GM12874 (cell line): ENCODE measurements around the gene APEH.

Experiments used
- TF ChIP-seq, protein P1 (sequence below): IDR thresholded peaks from 2 replicates; pipeline ENCODE4 v1.5.1; 2011; ENCODE audit warnings: low read depth, mild to moderate bottlenecking, control low read depth, low read length, moderate library complexity; ENCODE audit not compliant: insufficient read depth

The APEH gene

GRCh38 chr3:49655731-49656285 is 18.3 kb upstream of the APEH start:
- TF ChIP-seq, protein P1, sequence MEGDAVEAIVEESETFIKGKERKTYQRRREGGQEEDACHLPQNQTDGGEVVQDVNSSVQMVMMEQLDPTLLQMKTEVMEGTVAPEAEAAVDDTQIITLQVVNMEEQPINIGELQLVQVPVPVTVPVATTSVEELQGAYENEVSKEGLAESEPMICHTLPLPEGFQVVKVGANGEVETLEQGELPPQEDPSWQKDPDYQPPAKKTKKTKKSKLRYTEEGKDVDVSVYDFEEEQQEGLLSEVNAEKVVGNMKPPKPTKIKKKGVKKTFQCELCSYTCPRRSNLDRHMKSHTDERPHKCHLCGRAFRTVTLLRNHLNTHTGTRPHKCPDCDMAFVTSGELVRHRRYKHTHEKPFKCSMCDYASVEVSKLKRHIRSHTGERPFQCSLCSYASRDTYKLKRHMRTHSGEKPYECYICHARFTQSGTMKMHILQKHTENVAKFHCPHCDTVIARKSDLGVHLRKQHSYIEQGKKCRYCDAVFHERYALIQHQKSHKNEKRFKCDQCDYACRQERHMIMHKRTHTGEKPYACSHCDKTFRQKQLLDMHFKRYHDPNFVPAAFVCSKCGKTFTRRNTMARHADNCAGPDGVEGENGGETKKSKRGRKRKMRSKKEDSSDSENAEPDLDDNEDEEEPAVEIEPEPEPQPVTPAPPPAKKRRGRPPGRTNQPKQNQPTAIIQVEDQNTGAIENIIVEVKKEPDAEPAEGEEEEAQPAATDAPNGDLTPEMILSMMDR: no peak

- TF ChIP-seq, protein P1: peak; percentile 24; the same call in 1 of the 2 replicates
Observed at GRCh38 chr3:49656541-49657112, 17.5 kb upstream of the APEH start.

DNA sequence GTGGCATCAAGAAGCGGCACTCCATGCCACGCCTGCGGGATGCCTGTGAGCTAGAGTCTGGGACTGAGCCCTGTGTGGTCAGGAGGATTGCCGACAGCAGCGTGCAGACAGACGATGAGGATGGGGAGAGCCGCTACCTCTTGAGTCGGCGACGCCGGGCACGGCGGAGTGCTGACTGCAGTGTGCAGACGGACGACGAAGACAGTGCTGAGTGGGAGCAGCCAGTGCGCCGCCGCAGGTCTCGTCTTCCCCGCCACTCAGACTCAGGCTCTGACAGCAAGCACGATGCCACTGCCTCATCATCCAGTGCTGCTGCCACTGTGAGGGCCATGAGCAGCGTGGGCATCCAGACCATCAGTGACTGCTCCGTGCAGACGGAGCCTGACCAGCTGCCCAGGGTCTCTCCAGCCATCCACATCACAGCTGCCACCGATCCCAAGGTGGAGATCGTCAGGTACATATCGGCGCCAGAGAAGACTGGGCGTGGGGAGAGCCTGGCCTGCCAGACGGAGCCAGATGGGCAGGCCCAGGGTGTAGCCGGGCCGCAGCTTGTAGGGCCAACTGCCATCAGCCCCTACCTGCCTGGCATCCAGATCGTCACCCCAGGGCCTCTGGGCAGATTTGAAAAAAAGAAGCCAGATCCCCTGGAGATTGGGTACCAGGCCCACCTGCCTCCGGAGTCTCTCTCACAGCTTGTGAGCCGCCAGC is 16.8 kb upstream of the APEH start:
- TF ChIP-seq, protein P1: no peak

GRCh38 chr3:49658711-49659110 is 15.4 kb upstream of the APEH start:
- TF ChIP-seq, protein P1: no peak

DNA sequence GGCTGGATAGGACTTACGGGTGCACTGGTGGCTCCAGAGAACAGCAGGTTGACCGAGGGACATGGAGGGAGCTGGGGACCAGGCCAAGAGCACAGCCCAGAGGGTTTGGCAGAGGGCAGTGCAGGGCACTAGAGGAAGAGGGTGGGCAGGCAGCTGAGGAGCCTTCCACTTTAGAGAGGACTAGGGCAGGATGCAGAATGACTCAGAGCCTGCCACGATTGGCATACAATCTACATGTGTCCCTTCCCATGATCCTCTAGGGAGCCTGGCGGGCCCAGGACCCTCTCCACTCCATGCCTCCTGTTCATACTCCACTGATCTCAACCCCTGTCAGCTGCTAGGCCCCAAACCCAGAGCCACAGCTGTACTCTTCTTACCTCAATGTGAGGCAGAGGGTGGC is 14.4 kb upstream of the APEH start:
- TF ChIP-seq, protein P1: no peak

DNA sequence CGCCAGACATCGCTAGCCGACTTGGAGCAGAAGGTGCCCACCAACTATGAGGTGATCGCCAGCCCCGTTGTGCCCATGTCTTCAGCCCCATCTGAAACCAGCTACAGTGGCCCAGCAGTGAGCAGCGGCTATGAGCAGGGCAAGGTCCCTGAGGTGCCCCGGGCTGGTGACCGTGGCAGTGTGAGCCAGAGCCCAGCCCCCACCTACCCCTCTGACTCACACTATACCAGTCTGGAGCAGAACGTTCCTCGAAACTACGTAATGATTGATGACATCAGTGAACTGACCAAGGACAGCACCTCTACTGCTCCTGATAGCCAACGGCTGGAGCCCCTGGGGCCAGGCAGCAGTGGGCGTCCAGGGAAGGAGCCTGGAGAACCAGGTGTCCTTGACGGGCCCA is 12.9 kb upstream of the APEH start:
- TF ChIP-seq, protein P1: no peak

GRCh38 chr3:49662021-49662420 is 12.1 kb upstream of the APEH start:
- TF ChIP-seq, protein P1: no peak
